ENCODE data around the gene EEIG1. TPM values are rescaled to one million over a fixed set of nuclear protein-coding genes. Genes with fewer than 3 reads are reported as not detected.

The EEIG1 gene
- total RNA-seq = 10 to 100 TPM; 43.1 to 85.8 (median 59.5) TPM

DNA sequence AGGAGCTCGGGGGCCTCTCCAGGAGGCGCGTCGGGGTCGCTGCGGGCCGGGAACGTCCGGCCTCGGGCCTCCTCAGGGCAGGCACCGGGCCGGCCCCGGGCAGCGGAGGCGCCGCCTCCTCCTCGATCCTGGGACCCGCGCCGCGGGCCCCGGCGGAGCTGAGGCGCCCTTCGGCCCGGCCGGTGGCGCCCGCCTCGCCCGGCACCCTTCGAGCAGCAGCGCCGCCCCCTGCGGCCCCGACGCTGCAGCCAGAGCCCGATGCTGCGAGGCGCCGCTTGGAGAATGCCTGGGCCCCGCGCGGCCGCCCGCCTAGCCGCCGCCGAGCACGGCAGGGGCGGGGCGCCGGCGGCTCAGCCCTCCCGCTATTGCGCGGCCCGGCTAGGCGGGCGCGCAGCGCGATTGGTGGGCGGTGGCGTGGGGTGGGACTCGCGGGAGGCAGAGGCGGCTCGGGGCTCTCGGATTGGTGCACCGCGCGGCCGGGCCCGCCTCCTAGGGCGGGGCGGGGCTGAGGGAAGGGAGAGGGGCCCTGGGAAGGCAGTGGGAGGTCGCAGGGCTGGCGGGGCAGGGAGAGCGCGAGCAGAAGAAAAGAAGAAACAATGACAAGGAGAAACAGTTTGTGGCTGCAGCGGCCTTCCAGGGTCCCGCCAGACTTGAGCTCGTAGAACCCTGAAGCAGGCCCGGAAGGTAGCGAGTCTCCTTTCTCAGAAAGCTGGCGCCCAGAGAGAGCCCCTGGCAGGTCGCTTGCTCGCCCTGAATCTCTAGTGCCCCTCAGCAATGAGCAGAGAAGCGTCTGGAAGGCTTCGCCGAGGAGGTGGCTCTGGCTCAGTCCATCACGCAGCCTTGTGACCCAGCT lies at the start of gene EEIG1:
EEIG1 (minus strand) TSS at position 284 of the 853 bp plus-strand sequence. CDS start 852 bp downstream, outside the sequence.
- Histone ChIP-seq H3K36me3 (no peaks in the 10 kb centered on the region), H3K27ac (peak within 1 kb of the TSS; percentile 96), H3K4me3 (peak within 1 kb of the TSS; percentile 91), H3K27me3 (no peaks in the 10 kb centered on the region), H3K9me3 (no peaks in the 10 kb centered on the region), H3K4me1 (peaks cover 57% of the 10 kb centered on the region)
- WGBS = under 1% methylated on average over 32 of the region's 93 CpGs
- DNase-seq (ENCODE audit: low spot score in 2 of 2) = peak; percentile 97
- TF ChIP-seq POLR2A (IDR thresholded peaks at IDR 0.05) (peak; percentile 54 to 78), POLR2AphosphoS5 (IDR thresholded peaks at IDR 0.05) (no peak), CTCF (IDR thresholded peaks at IDR 0.05) (no peak), EP300 (IDR thresholded peaks at IDR 0.05) (no peak)

GRCh38 chr9:128027705-128028104 lies 46.9 kb upstream of the EEIG1 start:
- WGBS = 63% methylated on average over 4 of the region's 4 CpGs
- Histone ChIP-seq H3K27me3 (no peaks in the 10 kb centered on the region), H3K4me1 (no peaks in the 10 kb centered on the region), H3K4me3 (no peak overlapping the region), H3K9me3 (no peaks in the 10 kb centered on the region), H3K36me3 (no peaks in the 10 kb centered on the region), H3K27ac (no peak overlapping the region)
- no peak for DNase-seq (ENCODE audit: low spot score in 2 of 2)
- TF ChIP-seq POLR2A (IDR thresholded peaks at IDR 0.05) (no peak), EP300 (IDR thresholded peaks at IDR 0.05) (no peak), CTCF (IDR thresholded peaks at IDR 0.05) (no peak), POLR2AphosphoS5 (IDR thresholded peaks at IDR 0.05) (no peak)

DNA sequence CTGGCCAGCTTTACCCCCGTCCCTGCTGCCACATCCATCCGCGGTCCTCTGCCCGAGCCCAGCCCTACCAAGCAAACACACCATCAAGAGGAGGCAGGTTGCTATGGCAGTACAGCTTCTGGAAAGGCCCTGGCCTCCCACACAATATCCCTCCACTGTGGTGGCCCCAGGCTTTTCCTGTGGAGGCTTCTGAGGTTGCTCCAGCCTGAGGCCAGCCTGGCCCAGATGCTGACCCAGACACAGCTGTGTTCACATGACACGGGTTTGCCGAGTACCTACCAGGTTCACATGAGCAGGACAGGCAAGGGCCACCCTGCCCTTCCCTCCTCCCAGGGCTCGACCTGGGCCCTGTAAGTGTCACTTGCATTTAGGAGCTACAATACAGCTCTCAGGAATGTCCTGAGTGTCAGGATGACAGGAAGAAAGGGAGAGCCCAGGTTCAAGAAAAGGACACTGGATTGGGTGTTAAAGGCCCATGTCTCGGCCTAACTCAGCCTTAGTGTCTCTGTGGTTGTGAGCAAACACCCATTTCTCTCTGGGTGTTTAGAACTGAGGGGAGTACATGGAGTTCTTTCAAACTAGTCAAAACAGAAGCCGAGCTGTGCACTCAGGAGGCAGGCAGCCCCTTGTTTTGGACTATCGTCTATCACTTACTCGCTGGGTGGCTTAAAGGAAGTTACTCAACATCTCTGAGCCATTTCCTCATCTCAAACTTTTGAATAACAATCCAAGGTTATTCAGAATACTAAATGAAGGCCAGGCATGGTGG lies 46.2 kb upstream of the EEIG1 start:
- Histone ChIP-seq H3K27me3 (no peaks in the 10 kb centered on the region), H3K36me3 (no peaks in the 10 kb centered on the region), H3K27ac (peak overlapping the region; percentile 4), H3K9me3 (no peaks in the 10 kb centered on the region), H3K4me1 (no peaks in the 10 kb centered on the region), H3K4me3 (no peak overlapping the region)
- TF ChIP-seq EP300 (IDR thresholded peaks at IDR 0.05) (no peak), POLR2AphosphoS5 (IDR thresholded peaks at IDR 0.05) (no peak), CTCF (IDR thresholded peaks at IDR 0.05) (no peak), POLR2A (IDR thresholded peaks at IDR 0.05) (no peak)
- DNase-seq (ENCODE audit: low spot score in 2 of 2) = no peak
- 83% methylated on average over 11 of the region's 11 CpGs for WGBS

GRCh38 chr9:128026255-128026772 lies 45.5 kb upstream of the EEIG1 start:
- H3K27ac ChIP-seq = peak overlapping the region; percentile 4
- WGBS = 87% methylated on average over 11 of the region's 12 CpGs
- DNase-seq (ENCODE audit: low spot score in 2 of 2) = no peak

More at GRCh38 chr9:128026255-128026772, 45.5 kb upstream of the EEIG1 start:
- H3K4me1 ChIP-seq = no peaks in the 10 kb centered on the region
- H3K27me3 ChIP-seq = no peaks in the 10 kb centered on the region
- no peak for TF ChIP-seq POLR2A (IDR thresholded peaks at IDR 0.05)
- no peak for TF ChIP-seq EP300 (IDR thresholded peaks at IDR 0.05)
- TF ChIP-seq CTCF (IDR thresholded peaks at IDR 0.05) = no peak
- TF ChIP-seq POLR2AphosphoS5 (IDR thresholded peaks at IDR 0.05) = no peak
- no peaks in the 10 kb centered on the region for H3K9me3 ChIP-seq
- H3K4me3 ChIP-seq = no peak overlapping the region
- no peaks in the 10 kb centered on the region for H3K36me3 ChIP-seq

Measured in suprapubic skin (tissue), 4 donors.